Measurements from ENCODE around the gene KATNB1. TPM values are rescaled to one million over a fixed set of nuclear protein-coding genes. Genes with fewer than 3 reads are reported as not detected.
A peak's percentile ranks its signal among the peaks of the same experiment; 100 is the strongest.
"Not testable (repeated sequence)": the region's sequence is repeated elsewhere in the genome, so short reads cannot be mapped to it uniquely, and the experiment has no call there.

The KATNB1 gene
- total RNA-seq, 1 experiment from 2014 or later = 30.6 TPM

- DNase-seq (ENCODE audit: unreplicated experiment) = no peak
- no peak overlapping the region for H3K27ac Mint-ChIP-seq (ENCODE audit: low read depth, unreplicated experiment)
- TF ChIP-seq CTCF (IDR thresholded peaks at IDR 0.05; ENCODE audit: unreplicated experiment) = no peak
- peaks cover 5% of the 10 kb centered on the region for H3K4me1 Mint-ChIP-seq (ENCODE audit: insufficient read depth, unreplicated experiment)
- no peaks in the 10 kb centered on the region for H3K27me3 Mint-ChIP-seq (ENCODE audit: insufficient read depth, unreplicated experiment)
- H3K9me3 Mint-ChIP-seq (ENCODE audit: unreplicated experiment) = no peaks in the 10 kb centered on the region
- intact Hi-C loops (cut with micrococcal nuclease) = no loop called here
- H3K4me3 Mint-ChIP-seq (ENCODE audit: unreplicated experiment) = no peak overlapping the region
- CTCF ChIA-PET = interaction anchor here (0.6 to 7.7 kb wide), 5 partner anchors 9 to 213 kb away, joined by 3 to 176 read pairs (median 5); no protein-coding TSS in a partner anchor
- peaks cover 31% of the 10 kb centered on the region for H3K36me3 Mint-ChIP-seq (ENCODE audit: insufficient read depth, unreplicated experiment)
- POLR2A ChIA-PET = no interaction called here
- no TSS peak for BruUV-seq (replicated peaks)
These were observed 56.4 kb downstream of the KATNB1 start for GRCh38 chr16:57791893-57792461.

GRCh38 chr16:57794849-57795430 is 59.4 kb downstream of the KATNB1 start:
- no peaks in the 10 kb centered on the region for H3K27me3 Mint-ChIP-seq (ENCODE audit: insufficient read depth, unreplicated experiment)
- TF ChIP-seq CTCF (IDR thresholded peaks at IDR 0.05; ENCODE audit: unreplicated experiment) = no peak
- peak overlapping the region; percentile 7 for H3K27ac Mint-ChIP-seq (ENCODE audit: low read depth, unreplicated experiment)
- H3K4me3 Mint-ChIP-seq (ENCODE audit: unreplicated experiment) = no peak overlapping the region
- no TSS peak for BruUV-seq (replicated peaks)
- ChIA-PET POLR2A (interaction anchor here (1.1 to 2.6 kb wide), 3 partner anchors 68 to 206 kb away, joined by 3 to 17 read pairs (median 3); partner anchors contain the start of genes USB1 and ZNF319), CTCF (interaction anchor here (0.6 to 7.7 kb wide), 25 partner anchors 9 to 676 kb away, joined by 3 to 176 read pairs (median 4); no protein-coding TSS in a partner anchor)
- peaks cover 25% of the 10 kb centered on the region for H3K36me3 Mint-ChIP-seq (ENCODE audit: insufficient read depth, unreplicated experiment)
- H3K9me3 Mint-ChIP-seq (ENCODE audit: unreplicated experiment) = no peaks in the 10 kb centered on the region
- peaks cover 19% of the 10 kb centered on the region for H3K4me1 Mint-ChIP-seq (ENCODE audit: insufficient read depth, unreplicated experiment)
- intact Hi-C loops (cut with micrococcal nuclease) = loop anchor here (1.0 kb wide), 1 partner anchor 68 kb away; no protein-coding TSS in a partner anchor
- DNase-seq (ENCODE audit: unreplicated experiment) = no peak

GRCh38 chr16:57795431-57795878 is 59.9 kb downstream of the KATNB1 start:
- intact Hi-C loops (cut with micrococcal nuclease) = loop anchor here (1.0 kb wide), 1 partner anchor 68 kb away; no protein-coding TSS in a partner anchor
- Mint-ChIP-seq H3K4me1 (ENCODE audit: insufficient read depth, unreplicated experiment) (peaks cover 23% of the 10 kb centered on the region), H3K27me3 (ENCODE audit: insufficient read depth, unreplicated experiment) (no peaks in the 10 kb centered on the region), H3K36me3 (ENCODE audit: insufficient read depth, unreplicated experiment) (peaks cover 19% of the 10 kb centered on the region), H3K27ac (ENCODE audit: low read depth, unreplicated experiment) (peak overlapping the region; percentile 7), H3K9me3 (ENCODE audit: unreplicated experiment) (no peaks in the 10 kb centered on the region), H3K4me3 (ENCODE audit: unreplicated experiment) (no peak overlapping the region)
- no TSS peak for BruUV-seq (replicated peaks)
- DNase-seq (ENCODE audit: unreplicated experiment) = peak; percentile 69
- ChIA-PET POLR2A (interaction anchor here (1.1 to 2.6 kb wide), 3 partner anchors 68 to 205 kb away, joined by 3 to 17 read pairs (median 3); partner anchors contain the start of genes USB1 and ZNF319), CTCF (interaction anchor here (0.6 to 7.7 kb wide), 17 partner anchors 16 to 677 kb away, joined by 3 to 176 read pairs (median 4); no protein-coding TSS in a partner anchor)
- TF ChIP-seq CTCF (IDR thresholded peaks at IDR 0.05; ENCODE audit: unreplicated experiment) = peak; percentile 43

- intact Hi-C loops (cut with micrococcal nuclease); DNase-seq (ENCODE audit: unreplicated experiment); BruUV-seq (replicated peaks); H3K27ac Mint-ChIP-seq (ENCODE audit: low read depth, unreplicated experiment); H3K9me3 Mint-ChIP-seq (ENCODE audit: unreplicated experiment); H3K27me3 Mint-ChIP-seq (ENCODE audit: insufficient read depth, unreplicated experiment); H3K4me3 Mint-ChIP-seq (ENCODE audit: unreplicated experiment): not testable (repeated sequence)
- CTCF ChIA-PET = interaction anchor here (0.6 to 7.7 kb wide), 6 partner anchors 36 to 265 kb away, joined by 3 to 176 read pairs (median 5); no protein-coding TSS in a partner anchor
- POLR2A ChIA-PET = interaction anchor here (1.1 to 2.6 kb wide), 3 partner anchors 67 to 205 kb away, joined by 3 to 17 read pairs (median 3); partner anchors contain the start of genes USB1 and ZNF319
- peaks cover 16% of the 10 kb centered on the region for H3K36me3 Mint-ChIP-seq (ENCODE audit: insufficient read depth, unreplicated experiment)
- H3K4me1 Mint-ChIP-seq (ENCODE audit: insufficient read depth, unreplicated experiment) = peaks cover 26% of the 10 kb centered on the region
These were observed 60.4 kb downstream of the KATNB1 start for GRCh38 chr16:57796014-57796413.

Measured in MCF 10A (cell line).